Stimulated activated CD4-positive, alpha-beta T cell treated with anti-CD3 and anti-CD28 coated beads, Interleukin-12 subunit alpha, Interleukin-12 subunit beta, amount 100 ng/mL, for 24 hours (primary cell): ENCODE measurements around the gene TGFBR3.

Source experiments
- DNase-seq, 2 experiments: peaks; one replicate each; pipeline ENCODE4 v3.0.0-alpha.2; 2020; ENCODE audit warnings: low read depth in 2 of 2

TGFBR3 gene

GRCh38 chr1:91778964-91779363 lies 107.0 kb downstream of the TGFBR3 start:
- DNase-seq = no peak

GRCh38 chr1:91777630-91778300 lies 108.2 kb downstream of the TGFBR3 start:
- no peak for DNase-seq

- DNase-seq = no peak
Observed at GRCh38 chr1:91777196-91777595, 108.8 kb downstream of the TGFBR3 start.

GRCh38 chr1:91776068-91776794 lies 109.7 kb downstream of the TGFBR3 start:
- no peak for DNase-seq

DNA sequence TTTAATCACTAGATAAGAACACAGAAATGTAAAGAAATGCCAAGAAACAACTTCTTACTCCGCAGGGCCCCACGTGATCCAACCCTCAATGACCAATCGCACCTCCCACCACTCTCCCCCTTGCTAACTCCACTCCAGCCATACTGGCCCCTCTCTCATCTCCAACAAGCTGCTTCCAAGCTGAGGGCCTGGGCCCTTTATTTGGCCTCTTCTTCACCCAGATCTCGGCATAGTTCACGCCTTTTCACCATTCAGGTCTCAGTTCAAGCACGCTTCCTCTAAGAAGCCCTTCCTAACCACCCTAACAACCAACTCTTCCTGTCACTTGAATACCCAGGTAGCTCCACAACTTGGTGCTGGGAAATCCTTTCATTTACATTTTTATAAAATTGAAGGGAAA lies 110.7 kb downstream of the TGFBR3 start:
- DNase-seq = no peak

DNA sequence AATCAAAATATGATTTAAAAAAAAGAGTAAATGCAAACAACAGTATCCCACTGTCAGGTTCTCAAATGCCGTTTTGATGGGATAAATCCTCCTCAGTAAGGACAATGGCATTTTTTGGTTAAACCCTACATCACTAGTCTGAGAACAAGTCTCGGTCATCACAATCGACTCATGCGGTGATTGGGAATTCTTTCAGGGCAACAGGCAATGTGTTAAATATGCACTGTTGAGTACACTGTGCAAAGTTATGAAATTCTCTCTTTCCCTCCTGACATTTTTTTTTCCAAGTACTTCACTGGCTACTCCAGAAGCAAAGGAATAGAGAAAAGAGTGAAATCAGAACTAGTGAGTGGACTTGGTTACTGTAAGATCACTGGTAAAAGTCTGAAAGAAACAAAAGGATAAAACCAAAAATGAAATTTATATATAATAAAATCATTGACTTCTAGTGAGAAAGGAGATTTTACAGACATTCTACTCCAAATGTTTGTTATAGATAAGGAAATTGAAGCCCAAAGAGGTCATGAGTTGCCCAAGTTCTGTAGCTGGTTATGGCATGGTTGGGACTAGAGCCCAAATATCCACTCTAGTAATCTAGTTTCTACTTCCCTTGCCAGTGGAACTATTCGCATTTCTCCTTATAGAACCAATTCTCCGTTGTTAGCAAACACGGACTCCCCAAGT lies 111.3 kb downstream of the TGFBR3 start:
- no peak for DNase-seq

DNA sequence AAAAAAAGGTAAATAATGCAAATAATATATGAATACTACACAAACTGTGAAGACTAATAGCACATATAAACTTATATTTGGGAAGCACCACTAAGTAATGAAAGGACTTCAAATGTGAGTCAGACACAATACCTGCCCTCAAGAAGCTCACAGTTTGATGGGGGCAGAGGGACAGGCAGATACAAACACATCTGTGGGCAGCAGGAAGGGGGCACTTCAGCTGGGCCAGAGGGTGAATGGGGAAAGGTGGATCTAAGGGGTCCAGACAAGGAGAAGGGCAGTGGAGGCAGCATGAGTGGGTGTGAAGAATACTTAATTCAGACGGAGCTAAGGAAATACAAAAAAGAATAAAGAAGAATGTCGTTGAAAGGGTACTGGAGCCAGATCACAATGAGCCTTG lies 114.2 kb downstream of the TGFBR3 start:
- no peak for DNase-seq

DNA sequence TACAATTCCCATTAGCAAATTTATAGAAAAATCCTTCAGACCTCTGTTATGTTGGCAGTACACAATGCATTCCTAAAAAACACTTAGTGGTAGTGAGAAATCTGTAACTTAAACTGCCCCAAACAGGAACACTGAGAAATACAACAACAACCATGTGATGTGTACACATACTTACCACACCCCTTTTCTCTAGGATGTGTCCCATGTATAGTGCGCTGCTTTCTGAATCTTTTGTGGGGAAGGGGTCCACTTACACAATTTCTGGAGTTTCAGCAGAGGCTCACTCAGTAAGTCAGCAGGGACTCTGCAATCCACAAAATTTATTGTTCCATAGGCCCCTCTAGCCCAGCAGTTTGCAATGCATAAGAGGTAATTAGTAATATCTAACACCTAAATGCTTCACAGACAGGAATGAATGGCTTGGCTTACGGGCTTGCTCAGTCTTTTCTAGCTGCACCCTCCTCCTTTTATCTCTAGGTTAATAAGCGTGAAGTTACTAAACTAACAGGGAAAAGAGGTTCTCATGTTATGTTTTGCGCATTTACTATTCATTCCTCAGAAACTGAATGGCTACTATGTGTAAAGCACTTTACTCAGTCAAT lies 115.2 kb downstream of the TGFBR3 start:
- DNase-seq = no peak

- DNase-seq = no peak
Observed at GRCh38 chr1:91769742-91770141, 116.2 kb downstream of the TGFBR3 start.

- no peak for DNase-seq
Observed at GRCh38 chr1:91768786-91769725, 116.9 kb downstream of the TGFBR3 start.

DNA sequence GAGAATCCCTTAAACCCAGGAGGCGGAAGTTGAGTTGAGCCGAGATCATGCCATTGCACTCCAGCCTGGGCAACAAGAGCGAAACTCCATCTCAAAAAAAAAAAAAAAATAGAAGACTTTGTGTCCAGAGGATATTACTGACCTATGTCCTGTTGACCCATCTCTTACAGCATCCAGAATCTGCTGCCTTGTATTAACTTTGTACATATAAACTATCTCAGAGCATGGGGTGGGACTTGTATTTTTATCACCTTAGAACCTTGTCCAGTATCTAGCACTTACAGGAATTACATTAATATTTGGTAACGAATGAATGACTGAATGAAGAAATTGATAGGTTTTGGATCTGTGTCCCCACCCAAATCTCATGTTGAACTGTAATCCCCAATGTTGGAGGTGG lies 117.8 kb downstream of the TGFBR3 start:
- no peak for DNase-seq

DNA sequence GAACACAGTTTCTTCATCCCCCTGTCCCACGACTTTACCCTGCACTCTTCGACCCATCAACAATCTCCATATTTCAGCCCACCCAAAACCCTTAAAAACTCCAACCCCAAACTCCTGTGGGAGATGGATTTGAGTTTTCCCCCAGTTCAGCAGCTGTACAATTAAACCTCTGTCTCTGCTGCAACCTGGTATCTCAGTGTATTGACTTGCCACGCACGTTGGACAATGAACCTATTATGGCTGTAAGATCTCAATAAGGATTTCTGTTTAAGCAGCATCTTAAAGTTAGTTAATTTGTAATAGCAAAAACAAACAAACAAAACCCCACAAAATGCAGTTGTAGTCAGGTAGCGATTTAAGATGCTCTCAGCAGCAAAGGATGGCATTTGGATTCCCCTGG lies 119.1 kb downstream of the TGFBR3 start:
- no peak for DNase-seq

DNA sequence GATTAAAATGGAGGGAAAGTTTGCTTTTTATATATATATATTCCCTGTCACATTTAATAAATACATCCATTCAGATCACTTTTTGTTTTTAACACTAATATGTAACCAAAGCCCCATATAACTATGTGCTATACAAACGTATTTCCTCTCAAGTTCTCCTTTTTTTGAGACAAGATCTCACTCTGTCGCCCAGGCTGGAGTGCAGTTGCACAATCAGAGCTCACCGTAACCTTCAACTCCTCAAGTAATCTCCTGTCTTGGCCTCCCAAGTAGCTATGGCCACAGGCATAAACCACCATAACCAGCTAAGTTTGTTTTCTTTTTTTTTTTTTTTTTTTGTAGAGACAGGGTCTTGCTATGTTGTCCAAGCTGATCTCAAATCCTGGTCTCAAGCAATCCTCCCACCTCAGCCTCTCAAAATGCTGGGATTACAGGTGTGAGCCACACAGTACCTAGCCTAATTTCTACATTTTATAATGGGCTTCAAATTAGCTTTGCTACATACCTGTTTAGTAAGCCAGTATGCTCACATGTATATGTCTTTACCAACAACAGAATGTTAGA lies 120.0 kb downstream of the TGFBR3 start:
- DNase-seq = no peak

DNA sequence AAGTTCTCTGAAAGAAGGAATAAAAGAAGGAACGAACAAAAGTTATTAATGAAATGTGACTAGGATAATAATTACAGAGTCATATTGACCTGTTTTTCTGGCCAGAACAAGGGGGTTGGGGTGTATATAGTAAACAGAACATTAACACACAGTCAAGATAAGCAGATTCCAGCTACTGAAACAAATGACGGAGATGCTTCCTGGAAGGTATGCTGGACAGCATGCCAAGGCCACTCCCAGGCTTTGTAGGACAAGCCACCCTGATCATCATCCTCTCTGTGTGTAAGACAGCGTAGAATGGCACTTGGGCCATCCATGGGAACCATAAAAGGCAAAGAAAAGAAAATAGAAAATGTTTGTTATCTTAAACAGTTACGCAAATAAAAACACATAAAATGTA lies 120.7 kb downstream of the TGFBR3 start:
- no peak for DNase-seq

- DNase-seq = no peak
Observed at GRCh38 chr1:91764471-91765115, 121.4 kb downstream of the TGFBR3 start.

DNA sequence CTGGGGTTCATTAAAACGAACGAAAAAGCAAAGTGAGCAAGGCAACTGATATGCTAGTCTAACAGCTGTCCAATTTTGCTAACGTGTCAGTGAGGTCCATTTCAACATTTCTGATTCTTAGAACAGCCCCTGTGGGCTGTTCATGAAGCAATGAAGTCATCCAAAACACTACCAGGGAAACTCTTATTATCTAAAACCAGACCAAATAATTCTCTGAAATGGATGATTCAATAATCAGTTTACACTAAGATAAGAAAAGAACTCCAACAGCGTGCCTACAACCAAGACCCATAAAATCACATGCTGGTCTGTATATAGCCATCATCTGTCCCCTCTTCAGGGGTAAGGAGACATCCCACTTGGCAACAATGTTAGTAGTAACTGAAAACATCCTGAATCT lies 122.7 kb downstream of the TGFBR3 start:
- no peak for DNase-seq

GRCh38 chr1:91761295-91761721 lies 124.6 kb downstream of the TGFBR3 start:
- no peak for DNase-seq

DNA sequence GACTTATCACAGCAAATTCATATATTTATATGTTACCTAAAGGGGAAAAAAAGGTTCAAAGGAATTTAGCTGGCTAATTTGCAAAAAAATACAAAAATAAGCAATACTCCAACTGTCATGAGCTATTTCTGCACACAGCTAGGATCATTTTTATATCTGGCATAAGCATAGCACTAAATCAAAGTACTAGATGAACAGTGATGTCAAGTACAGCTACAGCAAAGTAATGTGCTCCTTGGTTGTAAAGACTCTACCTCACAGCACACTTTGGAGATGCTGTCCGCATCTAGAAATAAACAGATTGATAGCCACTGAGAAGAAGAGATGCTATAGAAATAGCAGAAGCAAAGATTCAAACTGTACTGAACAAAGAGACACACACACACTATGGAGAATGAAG lies 125.4 kb downstream of the TGFBR3 start:
- DNase-seq = no peak

DNA sequence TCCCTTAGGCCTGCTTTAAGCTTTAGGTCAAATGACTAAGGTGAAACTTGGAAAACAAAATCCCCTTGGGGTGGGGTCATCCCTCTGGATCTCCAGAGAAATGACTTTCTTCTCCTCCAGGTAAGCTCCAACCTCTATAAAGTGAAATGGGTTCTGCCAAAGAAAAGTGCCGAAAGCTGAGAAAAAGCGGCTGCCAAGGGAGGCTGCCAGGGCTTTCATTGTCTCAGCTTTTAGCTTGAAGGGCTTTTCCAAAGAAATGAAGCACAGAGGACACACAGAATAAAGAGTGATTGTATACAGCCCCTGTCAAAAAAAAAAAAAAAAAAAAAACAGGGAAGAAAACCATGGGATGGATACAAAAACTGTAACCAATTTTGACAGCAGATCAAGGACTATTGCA lies 126.9 kb downstream of the TGFBR3 start:
- no peak for DNase-seq

DNA sequence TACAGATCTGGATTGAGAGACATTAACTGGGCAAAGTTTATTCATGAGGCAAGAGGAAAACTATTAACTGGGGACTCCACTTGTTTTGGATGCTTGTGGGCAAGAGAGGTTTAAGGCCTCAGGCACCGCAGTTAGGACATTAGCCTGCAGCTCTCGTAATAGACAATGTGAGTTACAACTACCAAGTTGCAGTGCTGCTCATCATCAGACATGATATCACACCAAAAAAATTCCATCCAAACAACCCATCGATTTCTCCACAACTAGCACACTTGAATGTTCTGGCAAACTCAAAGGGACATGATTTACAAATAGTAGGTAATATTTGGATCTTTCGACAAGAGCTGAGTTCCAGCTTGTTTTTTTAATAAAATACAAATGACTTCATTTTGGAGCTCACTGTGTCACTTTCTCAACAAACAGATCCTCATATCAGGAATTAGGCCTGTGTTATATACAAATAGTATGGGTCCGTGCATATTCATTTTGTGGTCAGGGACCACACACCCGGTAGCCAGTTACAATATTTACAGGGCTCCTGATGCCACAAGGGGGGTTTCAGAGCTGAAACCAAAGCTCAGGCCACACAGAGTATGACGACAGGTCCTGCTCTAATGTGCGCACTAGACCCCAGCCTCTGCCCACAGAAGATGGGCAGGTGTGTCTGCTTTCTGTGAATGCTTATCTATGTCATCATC lies 128.0 kb downstream of the TGFBR3 start:
- DNase-seq = no peak
